GM18499 (cell line): ENCODE results near the gene PROK2.

ENCODE experiments used
- ATAC-seq: cut with Tn5 transposase; IDR thresholded peaks from one replicate; pipeline ENCODE4 v1.9.1; 2021; ENCODE audit warnings: moderate number of reproducible peaks; ENCODE audit not compliant: insufficient read depth, unreplicated experiment

Gene PROK2

DNA sequence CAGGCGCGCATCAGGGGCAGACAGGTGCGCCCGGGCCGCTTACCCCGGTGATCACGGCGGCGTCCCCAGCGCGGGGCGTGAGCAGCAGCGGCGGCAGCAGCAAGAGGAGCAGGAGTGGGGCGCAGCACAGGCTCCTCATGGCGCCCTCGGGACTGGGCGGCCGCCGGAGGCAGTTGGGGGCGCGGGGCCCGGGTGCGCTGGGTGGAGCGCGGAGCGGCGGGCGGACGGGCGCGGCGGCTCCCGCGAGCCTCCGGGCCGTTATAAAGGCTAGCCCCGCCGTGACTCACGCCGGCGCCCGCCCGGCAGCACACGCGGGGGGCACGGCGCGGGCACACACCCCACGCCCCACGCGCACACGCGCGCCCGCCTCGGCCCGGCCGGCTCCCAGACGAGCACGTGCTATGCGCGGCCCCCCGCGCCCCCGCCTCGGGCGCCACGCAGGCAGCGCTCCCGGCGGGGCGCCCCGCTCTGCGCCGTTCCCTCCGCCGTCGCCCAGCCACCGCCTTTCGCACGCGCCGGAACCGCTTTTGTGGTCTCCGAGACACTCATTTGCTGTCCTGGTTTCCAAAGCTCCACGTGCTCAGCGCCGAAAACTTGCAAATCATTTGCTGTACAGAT, at the start of gene PROK2:
Gene PROK2 (minus strand): TSS at position 235 of the 618 bp plus-strand sequence. CDS start 96 bp downstream, at position 139.
- ATAC-seq: no peak

GRCh38 chr3:71831599-71831998, 46.7 kb upstream of the PROK2 start:
- no peak for ATAC-seq

- no peak for ATAC-seq
These were observed 40.8 kb upstream of the PROK2 start for GRCh38 chr3:71825551-71826283.

DNA sequence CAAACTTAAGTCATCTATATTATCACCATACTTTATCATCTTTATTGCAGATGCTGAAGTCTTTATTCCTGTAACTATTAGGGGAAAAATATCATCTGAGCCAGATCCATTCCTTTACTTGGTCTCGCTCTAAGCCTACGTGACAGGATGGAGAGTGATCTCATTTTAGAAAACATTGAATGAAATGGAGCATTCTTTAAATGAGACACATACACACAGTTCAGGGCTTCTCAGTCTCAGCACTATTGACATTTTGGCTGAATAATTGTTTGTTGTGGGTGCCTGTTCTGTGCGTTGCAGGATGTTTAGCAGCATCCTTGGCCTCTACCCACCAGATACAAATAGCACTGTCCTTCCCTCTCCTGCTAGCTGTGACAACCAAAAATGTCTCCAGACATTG, 36.2 kb upstream of the PROK2 start:
- ATAC-seq: no peak

GRCh38 chr3:71817262-71817661, 32.3 kb upstream of the PROK2 start:
- no peak for ATAC-seq

DNA sequence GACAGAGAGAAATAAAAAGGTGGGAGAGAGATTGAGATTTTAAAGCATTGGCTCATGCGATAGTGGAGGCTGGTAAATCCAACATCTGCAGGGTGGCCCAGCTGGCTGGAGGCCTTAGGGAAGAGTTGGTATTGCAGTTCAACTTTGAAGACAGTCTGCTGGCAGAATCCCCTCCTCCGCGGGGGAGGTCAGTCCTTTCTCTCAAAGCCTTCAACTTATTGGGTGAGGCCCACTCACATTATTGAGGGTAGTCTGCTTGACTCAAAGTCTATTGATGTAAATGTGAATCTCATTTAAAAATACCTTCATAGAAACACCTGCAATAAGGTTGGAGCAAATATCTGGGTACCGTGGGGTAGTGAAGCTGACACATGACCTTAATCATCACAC, 31.8 kb upstream of the PROK2 start:
- no peak for ATAC-seq

DNA sequence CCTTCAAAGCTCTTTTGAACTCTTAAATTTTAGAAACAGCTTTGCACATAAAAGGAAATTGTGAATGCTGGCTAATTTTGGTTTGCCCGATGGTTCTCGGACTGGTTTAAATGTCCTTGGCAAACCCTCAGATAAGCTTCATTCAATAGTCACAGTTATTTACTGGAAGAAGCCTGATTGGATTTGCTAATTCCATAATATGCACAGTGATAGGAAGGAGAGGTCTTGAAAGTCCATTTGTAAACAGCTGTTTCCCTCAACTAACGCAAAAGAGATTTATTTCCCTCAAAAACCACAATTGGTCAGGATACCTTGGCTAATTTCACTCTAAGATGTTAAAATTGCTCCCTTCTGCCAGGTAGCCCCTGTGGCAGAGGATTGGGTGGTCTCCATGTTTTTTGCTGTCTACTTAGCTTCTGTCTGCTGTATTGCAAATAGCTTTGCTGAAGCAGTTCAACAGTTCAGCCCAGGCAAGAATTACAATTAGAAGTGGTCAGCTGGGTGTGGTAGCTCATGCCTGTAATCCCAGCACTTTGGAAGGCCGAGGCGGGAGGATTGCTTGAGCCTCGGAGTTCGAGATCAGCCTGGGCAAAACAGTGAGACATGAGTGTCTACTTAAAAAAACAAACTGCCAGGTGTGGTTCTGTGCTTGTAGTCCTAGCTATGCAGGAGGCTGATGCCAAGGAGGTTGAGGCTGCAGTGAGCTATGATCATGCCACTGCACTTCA, 30.6 kb upstream of the PROK2 start:
- no peak for ATAC-seq

DNA sequence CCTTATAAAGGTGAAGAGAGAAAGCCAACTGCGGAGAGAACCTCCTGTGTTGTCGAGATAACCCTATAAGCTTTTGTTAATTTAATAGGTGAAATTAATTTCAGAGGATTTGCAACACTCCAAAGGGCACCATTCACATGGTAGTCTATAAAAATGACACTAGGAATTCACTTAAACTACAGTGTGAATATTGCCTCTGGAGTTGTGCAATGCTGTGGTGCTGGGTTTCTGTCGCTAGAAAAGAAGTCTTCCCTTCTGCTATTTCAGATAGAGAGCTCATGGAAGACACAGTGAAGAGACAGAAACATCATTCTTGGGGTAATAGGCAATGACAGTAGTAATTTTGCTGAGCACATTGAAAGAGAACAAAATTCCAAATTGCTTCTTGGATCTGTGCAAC, 28.8 kb upstream of the PROK2 start:
- ATAC-seq: no peak

- ATAC-seq: no peak
These were observed 28.1 kb upstream of the PROK2 start for GRCh38 chr3:71813073-71813472.

DNA sequence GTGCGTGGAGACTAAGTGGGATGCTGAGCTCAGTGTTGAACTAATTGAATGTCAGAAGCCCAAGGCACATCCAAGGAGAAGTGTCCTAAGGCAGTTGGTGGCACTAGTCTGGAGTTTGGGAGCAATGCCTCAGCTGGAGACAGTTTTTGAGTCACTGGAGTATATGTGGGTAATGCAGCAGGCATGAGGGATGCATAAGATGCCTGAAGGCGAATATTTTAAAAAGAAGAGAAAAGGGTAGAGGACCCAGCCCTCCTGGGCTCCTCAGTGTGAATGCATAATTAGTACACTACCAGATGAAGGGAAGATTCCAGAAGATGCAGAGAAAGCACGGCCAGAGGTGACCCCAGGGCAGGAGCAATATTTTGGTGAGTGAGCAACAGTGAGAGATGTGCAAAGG, 25.1 kb upstream of the PROK2 start:
- ATAC-seq: no peak

DNA sequence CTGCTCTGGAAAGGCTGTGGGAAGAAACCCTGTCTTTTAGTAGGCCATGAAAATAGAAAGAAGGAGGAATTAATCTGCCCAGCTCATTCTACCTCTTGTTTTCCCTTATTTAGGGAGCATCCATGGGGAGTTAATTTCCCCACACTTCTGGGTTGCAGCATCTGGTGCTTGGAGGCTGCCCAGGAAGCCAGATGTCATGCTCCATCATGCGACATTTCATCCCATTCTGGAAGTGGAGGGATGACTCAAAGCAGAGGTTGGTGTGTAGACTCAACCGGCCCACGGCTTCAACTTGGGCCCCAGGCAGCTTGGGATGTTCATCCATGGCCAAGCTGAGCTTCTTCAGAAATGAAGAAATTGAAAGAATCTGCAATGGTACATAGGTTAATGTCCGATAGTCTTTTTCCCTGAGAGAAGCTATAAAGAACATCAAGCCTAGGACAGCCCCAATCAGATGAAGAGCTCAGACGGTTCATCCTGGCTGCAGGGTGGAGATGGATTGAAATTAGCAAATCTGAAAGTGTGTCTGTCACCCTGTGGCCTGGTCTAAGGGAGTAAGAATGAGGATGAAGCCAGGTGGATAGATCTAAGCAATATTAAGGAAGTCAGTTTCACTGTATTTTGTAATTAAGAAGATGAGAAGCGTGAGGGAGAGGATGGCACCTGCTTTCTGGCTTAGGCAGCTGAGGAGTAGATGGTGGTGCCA, 24.5 kb upstream of the PROK2 start:
- no peak for ATAC-seq

- no peak for ATAC-seq
These were observed 21.8 kb upstream of the PROK2 start for GRCh38 chr3:71806736-71807135.

DNA sequence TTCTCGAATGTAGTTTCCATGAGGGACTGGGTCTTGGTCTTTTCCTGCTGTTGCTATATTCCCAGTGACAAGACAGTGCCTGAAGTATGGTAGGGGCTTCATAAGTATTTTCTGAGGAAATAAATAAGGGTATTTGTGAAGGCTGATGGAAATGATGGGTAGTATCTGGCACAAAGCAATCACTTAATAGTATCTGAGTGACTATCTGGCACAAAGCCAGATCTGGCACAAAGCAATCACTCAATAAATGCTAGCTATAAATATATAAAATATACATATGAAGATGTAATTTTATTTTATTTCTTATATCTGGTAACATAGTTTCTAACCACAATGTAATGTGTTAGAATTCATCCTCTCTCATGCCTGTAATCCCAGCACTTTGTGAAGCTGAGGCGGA, 20.7 kb upstream of the PROK2 start:
- ATAC-seq: no peak

- no peak for ATAC-seq
These were observed 20.3 kb upstream of the PROK2 start for GRCh38 chr3:71805199-71805598.

- no peak for ATAC-seq
These were observed 18.3 kb upstream of the PROK2 start for GRCh38 chr3:71803248-71803647.

GRCh38 chr3:71801986-71802385, 17.0 kb upstream of the PROK2 start:
- no peak for ATAC-seq

- ATAC-seq: no peak
These were observed 15.1 kb upstream of the PROK2 start for GRCh38 chr3:71800023-71800422.

GRCh38 chr3:71797455-71797854, 12.5 kb upstream of the PROK2 start:
- no peak for ATAC-seq

GRCh38 chr3:71796290-71796689, 11.3 kb upstream of the PROK2 start:
- ATAC-seq: no peak

- ATAC-seq: no peak
These were observed 6.7 kb upstream of the PROK2 start for GRCh38 chr3:71791634-71792033.

- no peak for ATAC-seq
These were observed 5.0 kb upstream of the PROK2 start for GRCh38 chr3:71789922-71790321.
